ENCODE data around the gene POMGNT1. TPM values are rescaled to one million over a fixed set of nuclear protein-coding genes. Genes with fewer than 3 reads are reported as not detected.

Gene POMGNT1
- total and polyA plus RNA-seq, 10 of the 15 experiments (the other 5 are each of a cell fraction or from before 2014, with no cell fraction given): 8.6 to 35.2 (median 29.5) TPM

DNA sequence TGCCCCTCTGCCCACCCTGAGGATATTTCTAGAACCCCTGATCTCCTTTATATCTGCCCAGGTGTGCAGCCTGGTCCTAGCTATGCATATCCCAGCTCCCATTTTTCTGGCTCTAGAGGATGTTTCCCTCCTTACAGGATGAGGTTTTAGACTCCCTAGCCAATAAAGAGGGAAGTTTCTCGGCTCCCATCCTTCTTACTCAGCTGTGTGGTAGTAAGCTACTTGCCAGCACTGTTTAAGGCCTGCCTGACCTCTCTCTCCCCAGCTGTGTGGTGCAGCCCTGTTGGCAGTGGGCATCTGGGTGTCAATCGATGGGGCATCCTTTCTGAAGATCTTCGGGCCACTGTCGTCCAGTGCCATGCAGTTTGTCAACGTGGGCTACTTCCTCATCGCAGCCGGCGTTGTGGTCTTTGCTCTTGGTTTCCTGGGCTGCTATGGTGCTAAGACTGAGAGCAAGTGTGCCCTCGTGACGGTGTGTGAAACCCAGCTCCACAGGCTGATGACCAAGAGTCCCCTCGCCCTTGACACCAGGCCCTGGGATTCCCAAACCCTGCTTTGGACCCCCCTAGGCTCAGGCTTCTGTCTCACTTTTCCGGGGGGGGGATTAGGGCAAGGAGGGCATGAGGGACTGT lies 14.2 kb downstream of the POMGNT1 start (continued):
- TF ChIP-seq MEF2B (IDR thresholded peaks at IDR 0.05; ENCODE audit: partially characterized antibody, poor library complexity, severe bottlenecking): no peak

GRCh38 chr1:46183079-46183847 lies 15.0 kb downstream of the POMGNT1 start:
- Histone ChIP-seq H2AFZ (ENCODE audit: control insufficient read depth, low read depth, low read length) (no peak overlapping the region), H3K79me2 (ENCODE audit: control insufficient read depth, insufficient read depth, low read length) (no peaks in the 10 kb centered on the region), H3K4me3 (no peak overlapping the region), H3K9ac (ENCODE audit: control insufficient read depth, insufficient read depth, low read length) (no peak overlapping the region), H3K36me3 (ENCODE audit: control insufficient read depth in 2 of 2, insufficient read depth in 2 of 2, low read length in 1 of 2) (no peaks in the 10 kb centered on the region), H3K27ac (ENCODE audit: control insufficient read depth, insufficient read depth) (no peak overlapping the region), H3K4me1 (ENCODE audit: control insufficient read depth, insufficient read depth, low read length) (peaks cover 27% of the 10 kb centered on the region), H3K9me3 (replicated peaks; ENCODE audit: control insufficient read depth, insufficient read depth, low read length) (no peaks in the 10 kb centered on the region), H3K27me3 (replicated peaks in 1 of 2; ENCODE audit: control insufficient read depth in 2 of 2, insufficient read depth in 2 of 2, low read length in 1 of 2) (no peaks in the 10 kb centered on the region), H4K20me1 (ENCODE audit: control insufficient read depth, insufficient read depth) (no peaks in the 10 kb centered on the region), H3K4me2 (ENCODE audit: control insufficient read depth, insufficient read depth) (no peak overlapping the region)
- WGBS (ENCODE audit: insufficient coverage, insufficient replicate concordance, low lambda C conversion rate, missing lambda C conversion rate): 79% methylated on average over 8 of the region's 8 CpGs
- ChIA-PET SMC1A (ENCODE audit: uncharacterized antibody, unreplicated experiment) (interaction anchor here (0.6 to 6.1 kb wide), 13 partner anchors 16 to 584 kb away, joined by 3 to 52 read pairs (median 4); partner anchors contain the start of gene POMGNT1), RAD21 (ENCODE audit: unreplicated experiment) (interaction anchor here (0.6 to 4.8 kb wide), 13 partner anchors 8 to 165 kb away, joined by 3 to 63 read pairs (median 4); partner anchors contain the start of genes LURAP1, POMGNT1 and TSPAN1), CTCF (interaction anchor here (0.7 to 17.5 kb wide), 13 partner anchors 8 to 539 kb away, joined by 3 to 293 read pairs (median 4); partner anchors contain the start of genes POMGNT1 and TSPAN1), POLR2A (interaction anchor here (0.8 to 1.4 kb wide), 3 partner anchors 10 to 144 kb away, joined by 3 to 5 read pairs (median 3); no protein-coding TSS in a partner anchor)
- no peak for ATAC-seq
- no peak for DNase-seq (ENCODE audit: low read depth, low spot score)
- in situ Hi-C loops (cut with MboI) (no loop called here), intact Hi-C loops (cut with micrococcal nuclease; ENCODE audit: unreplicated experiment) (loop anchor here (10.0 kb wide), 1 partner anchor 498 kb away; the partner anchor contains the start of genes GPBP1L1 and TMEM69)
- no peak for TF ChIP-seq SREBF1 (IDR thresholded peaks at IDR 0.05; ENCODE audit: low read length)
- TF ChIP-seq STAT3 (IDR thresholded peaks at IDR 0.05; ENCODE audit: low read depth, low read length): no peak
- TF ChIP-seq FOXK2 (IDR thresholded peaks at IDR 0.05): no peak
- TF ChIP-seq NFYB (IDR thresholded peaks at IDR 0.05; ENCODE audit: insufficient read depth, low read depth, low read length): no peak
- TF ChIP-seq, protein P1, sequence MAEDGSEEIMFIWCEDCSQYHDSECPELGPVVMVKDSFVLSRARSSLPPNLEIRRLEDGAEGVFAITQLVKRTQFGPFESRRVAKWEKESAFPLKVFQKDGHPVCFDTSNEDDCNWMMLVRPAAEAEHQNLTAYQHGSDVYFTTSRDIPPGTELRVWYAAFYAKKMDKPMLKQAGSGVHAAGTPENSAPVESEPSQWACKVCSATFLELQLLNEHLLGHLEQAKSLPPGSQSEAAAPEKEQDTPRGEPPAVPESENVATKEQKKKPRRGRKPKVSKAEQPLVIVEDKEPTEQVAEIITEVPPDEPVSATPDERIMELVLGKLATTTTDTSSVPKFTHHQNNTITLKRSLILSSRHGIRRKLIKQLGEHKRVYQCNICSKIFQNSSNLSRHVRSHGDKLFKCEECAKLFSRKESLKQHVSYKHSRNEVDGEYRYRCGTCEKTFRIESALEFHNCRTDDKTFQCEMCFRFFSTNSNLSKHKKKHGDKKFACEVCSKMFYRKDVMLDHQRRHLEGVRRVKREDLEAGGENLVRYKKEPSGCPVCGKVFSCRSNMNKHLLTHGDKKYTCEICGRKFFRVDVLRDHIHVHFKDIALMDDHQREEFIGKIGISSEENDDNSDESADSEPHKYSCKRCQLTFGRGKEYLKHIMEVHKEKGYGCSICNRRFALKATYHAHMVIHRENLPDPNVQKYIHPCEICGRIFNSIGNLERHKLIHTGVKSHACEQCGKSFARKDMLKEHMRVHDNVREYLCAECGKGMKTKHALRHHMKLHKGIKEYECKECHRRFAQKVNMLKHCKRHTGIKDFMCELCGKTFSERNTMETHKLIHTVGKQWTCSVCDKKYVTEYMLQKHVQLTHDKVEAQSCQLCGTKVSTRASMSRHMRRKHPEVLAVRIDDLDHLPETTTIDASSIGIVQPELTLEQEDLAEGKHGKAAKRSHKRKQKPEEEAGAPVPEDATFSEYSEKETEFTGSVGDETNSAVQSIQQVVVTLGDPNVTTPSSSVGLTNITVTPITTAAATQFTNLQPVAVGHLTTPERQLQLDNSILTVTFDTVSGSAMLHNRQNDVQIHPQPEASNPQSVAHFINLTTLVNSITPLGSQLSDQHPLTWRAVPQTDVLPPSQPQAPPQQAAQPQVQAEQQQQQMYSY (CRISPR knock-in tag; IDR thresholded peaks at IDR 0.05): no peak
- TF ChIP-seq ETV6 (conservative IDR thresholded peaks at IDR 0.05 in 1 of 2, IDR thresholded peaks at IDR 0.05 in 1 of 2; ENCODE audit: borderline replicate concordance in 1 of 2, low read depth in 1 of 2): no peak
- TF ChIP-seq SUPT20H (IDR thresholded peaks at IDR 0.05; ENCODE audit: borderline replicate concordance, control insufficient read depth, low read depth, low read length): no peak
- no TSS peak for BruUV-seq (replicated peaks)
- no peak for FAIRE-seq
